ENCODE measurements around the gene CXXC5. TPM values are rescaled to one million over a fixed set of nuclear protein-coding genes. Genes with fewer than 3 reads are reported as not detected.

CXXC5 gene
- total and polyA plus RNA-seq, 7 donors: 15.7 to 30.0 (median 19.9) TPM

GRCh38 chr5:139676951-139677735 is 29.0 kb downstream of the CXXC5 start:
- peak overlapping the region in 2 of 4 donors; percentile 15 to 26 for H3K4me3 ChIP-seq
- peak overlapping the region; percentile 56 to 73 (median 71) for H3K27ac ChIP-seq
- H3K27me3 ChIP-seq: no peaks in the 10 kb centered on the region
- peaks cover 0 to 55% (median 40%) of the 10 kb centered on the region in 4 donors for H3K4me1 ChIP-seq
- no peak for TF ChIP-seq POLR2A (IDR thresholded peaks at IDR 0.05)
- TF ChIP-seq POLR2AphosphoS5 (IDR thresholded peaks at IDR 0.05): peak in 3 of 4 donors; percentile 16 to 45 (median 25)
- no peak for TF ChIP-seq EP300 (IDR thresholded peaks at IDR 0.05)
- H3K36me3 ChIP-seq: peaks cover 0 to 15% (median 2%) of the 10 kb centered on the region in 4 donors
- H3K9me3 ChIP-seq: no peaks in the 10 kb centered on the region
- 87 to 88% methylated on average over 29 of the region's 29 CpGs for WGBS, 2 donors
- intact Hi-C loops (cut with DNase I): no loop called here
- no peak for DNase-seq

GRCh38 chr5:139677736-139678613 is 29.8 kb downstream of the CXXC5 start:
- Histone ChIP-seq H3K36me3 (peaks cover 0 to 20% (median 2%) of the 10 kb centered on the region in 4 donors), H3K27ac (peak overlapping the region; percentile 56 to 73 (median 71)), H3K27me3 (no peaks in the 10 kb centered on the region), H3K9me3 (no peaks in the 10 kb centered on the region), H3K4me3 (no peak overlapping the region), H3K4me1 (peaks cover 0 to 55% (median 40%) of the 10 kb centered on the region in 4 donors)
- TF ChIP-seq POLR2AphosphoS5 (IDR thresholded peaks at IDR 0.05): no peak
- no peak for TF ChIP-seq EP300 (IDR thresholded peaks at IDR 0.05)
- TF ChIP-seq CTCF (IDR thresholded peaks at IDR 0.05): no peak
- no peak for TF ChIP-seq POLR2A (IDR thresholded peaks at IDR 0.05)
- WGBS, 2 donors: 80 to 84% methylated on average over 22 of the region's 22 CpGs
- DNase-seq: no peak
- intact Hi-C loops (cut with DNase I): no loop called here

GRCh38 chr5:139678751-139679750 is 30.9 kb downstream of the CXXC5 start:
- Histone ChIP-seq H3K4me1 (peaks cover 0 to 45% (median 32%) of the 10 kb centered on the region in 4 donors), H3K27ac (peak overlapping the region; percentile 56 to 73 (median 71)), H3K9me3 (no peaks in the 10 kb centered on the region), H3K36me3 (peaks cover 0 to 27% (median 2%) of the 10 kb centered on the region in 4 donors), H3K4me3 (no peak overlapping the region), H3K27me3 (no peaks in the 10 kb centered on the region)
- WGBS, 2 donors: 83 to 84% methylated on average over 17 of the region's 17 CpGs
- no peak for TF ChIP-seq CTCF (IDR thresholded peaks at IDR 0.05)
- TF ChIP-seq EP300 (IDR thresholded peaks at IDR 0.05): no peak
- TF ChIP-seq POLR2A (IDR thresholded peaks at IDR 0.05): no peak
- TF ChIP-seq POLR2AphosphoS5 (IDR thresholded peaks at IDR 0.05): no peak
- intact Hi-C loops (cut with DNase I): no loop called here
- DNase-seq: no peak

- H3K36me3 ChIP-seq: peaks cover 0 to 27% (median 2%) of the 10 kb centered on the region in 4 donors
- 95 to 97% methylated on average over 36 of the region's 36 CpGs for WGBS, 2 donors
- TF ChIP-seq EP300 (IDR thresholded peaks at IDR 0.05): no peak
- TF ChIP-seq POLR2A (IDR thresholded peaks at IDR 0.05): no peak
- no peak for TF ChIP-seq CTCF (IDR thresholded peaks at IDR 0.05)
- TF ChIP-seq POLR2AphosphoS5 (IDR thresholded peaks at IDR 0.05): no peak
- no peak for DNase-seq
- H3K4me1 ChIP-seq: peaks cover 0 to 42% (median 29%) of the 10 kb centered on the region in 4 donors
- no peak overlapping the region for H3K27ac ChIP-seq
- H3K4me3 ChIP-seq: no peak overlapping the region
- intact Hi-C loops (cut with DNase I): no loop called here
- no peaks in the 10 kb centered on the region for H3K27me3 ChIP-seq
- no peaks in the 10 kb centered on the region for H3K9me3 ChIP-seq
Observed at GRCh38 chr5:139680368-139681111, 32.4 kb downstream of the CXXC5 start.

Measured in sigmoid colon (tissue), 7 donors.